A673 (cell line): Measurements from ENCODE around the gene NDC80. TPM values are rescaled to one million over a fixed set of nuclear protein-coding genes. Genes with fewer than 3 reads are reported as not detected.

Experiments used
- BruUV-seq: library from RNA; stranded (reverse); fragments of 400-500 nt; replicated peaks from 2 replicates; lab custom pipeline; 2021; lab: Mats Ljungman, UMichigan
- CTCF ChIA-PET: fragments of 300-600 bp; sonication (Branson Sonifier 250); formaldehyde crosslinking; loops from one replicate; lab custom pipeline; 2022; ENCODE audit warnings: antibody characterized with exemption; lab: Charles Lee
- POLR2A ChIA-PET: fragments of 300-600 bp; sonication (Branson Sonifier 250); formaldehyde crosslinking; loops from one replicate; lab custom pipeline; 2022; ENCODE audit warnings: antibody characterized with exemption; ENCODE audit not compliant: low non-redundant PET; lab: Charles Lee
- DNase-seq: peaks from one replicate; pipeline ENCODE4 v3.0.0-alpha.2; 2015; ENCODE audit warnings: low spot score
- H3K27ac ChIP-seq: fragments of 200-600 bp; sonication (generic); 2 replicates; pipeline ENCODE4 v1.5.1; 2016; ENCODE audit warnings: mixed run types, low read depth, mild to moderate bottlenecking, mixed read lengths, antibody characterized with exemption, low read length; ENCODE audit not compliant: poor library complexity, severe bottlenecking
- H3K27me3 ChIP-seq: fragments of 200-600 bp; sonication (generic); replicated peaks from 2 replicates; pipeline ENCODE4 v1.6.1; 2017; ENCODE audit warnings: mixed run types, low read depth, mild to moderate bottlenecking, mixed read lengths, antibody characterized with exemption, low read length; ENCODE audit not compliant: insufficient read depth, poor library complexity
- H3K36me3 ChIP-seq: fragments of 200-600 bp; sonication (generic); 2 replicates; pipeline ENCODE4 v1.6.1; 2016; ENCODE audit warnings: mixed run types, mild to moderate bottlenecking, mixed read lengths, antibody characterized with exemption, low read length; ENCODE audit not compliant: insufficient read depth, poor library complexity, severe bottlenecking
- H3K4me1 ChIP-seq: fragments of 200-600 bp; sonication (generic); 2 replicates; pipeline ENCODE4 v1.6.1; 2017; ENCODE audit warnings: mixed run types, mild to moderate bottlenecking, mixed read lengths, antibody characterized with exemption, low read length; ENCODE audit not compliant: insufficient read depth, poor library complexity, severe bottlenecking
- H3K4me3 ChIP-seq: fragments of 200-600 bp; sonication (generic); 2 replicates; pipeline ENCODE4 v1.5.1; 2016; ENCODE audit warnings: low read depth, mixed run types, mild to moderate bottlenecking, mixed read lengths, low read length; ENCODE audit not compliant: poor library complexity, severe bottlenecking
- H3K9me3 ChIP-seq: fragments of 200-600 bp; sonication (generic); 2 replicates; pipeline ENCODE4 v1.6.1; 2016; ENCODE audit warnings: mixed run types, low read depth, mild to moderate bottlenecking, mixed read lengths, antibody characterized with exemption, low read length; ENCODE audit not compliant: poor library complexity, severe bottlenecking
- EZH2 ChIP-seq: fragments of 200-600 bp; sonication (generic); IDR thresholded peaks from 2 replicates; pipeline ENCODE4 v1.6.1; 2017; ENCODE audit warnings: borderline replicate concordance, low read depth, mild to moderate bottlenecking, mixed read lengths, antibody characterized with exemption, low read length; ENCODE audit not compliant: poor library complexity, severe bottlenecking
- intact Hi-C: fragments of 100-400 bp; cut with micrococcal nuclease; formaldehyde crosslinking; loops from one replicate; pipeline ENCODE4 v1.10.0; 2022; ENCODE audit not compliant: unreplicated experiment
- total RNA-seq: library from RNA; stranded (reverse); gene quantifications from 2 replicates; pipeline ENCODE4 v1.2.3, GENCODE V29; 2021
- TF ChIP-seq, protein P1 (sequence below): fragments of 300-800, 200-600 bp; sonication (generic); conservative IDR thresholded peaks from 2 replicates; pipeline ENCODE4 v1.5.1; 2017; ENCODE audit warnings: low read depth, mild to moderate bottlenecking, antibody characterized with exemption, low read length, moderate library complexity, mixed read lengths

Gene NDC80
- total RNA-seq, 1 experiment from 2014 or later: 72.6 TPM

DNA sequence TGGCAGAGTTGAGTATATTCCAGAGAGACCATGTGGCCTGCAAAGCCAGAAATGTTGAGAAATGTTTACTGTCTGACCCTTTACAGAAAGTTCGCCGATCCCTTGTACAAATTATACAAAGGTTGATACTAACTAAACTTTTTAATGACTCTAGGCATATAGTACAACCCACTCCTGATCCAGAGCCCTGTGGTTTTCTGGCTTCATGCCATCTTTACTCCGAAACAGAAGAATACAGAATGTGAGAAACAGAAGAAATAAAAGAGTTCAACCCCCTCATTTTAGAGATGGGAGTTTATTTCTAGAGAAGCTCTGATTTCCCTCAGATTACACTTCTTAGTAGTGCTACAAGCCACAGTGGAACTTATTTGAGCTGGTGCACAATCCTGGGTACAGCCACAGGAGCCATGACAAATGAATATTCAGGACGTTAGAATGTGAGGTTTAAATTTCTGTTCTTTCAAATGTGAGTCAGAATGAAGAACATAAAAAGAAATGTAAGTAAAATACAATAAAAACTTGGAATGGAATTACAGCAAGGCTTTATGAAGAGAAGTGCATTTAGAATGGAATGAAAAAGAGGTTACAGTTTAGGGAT is 46.1 kb downstream of the NDC80 start:
- Histone ChIP-seq H3K27ac (no peak overlapping the region), H3K9me3 (no peaks in the 10 kb centered on the region), H3K4me3 (no peak overlapping the region), H3K4me1 (no peaks in the 10 kb centered on the region), H3K36me3 (peaks cover 38% of the 10 kb centered on the region), H3K27me3 (no peaks in the 10 kb centered on the region)
- intact Hi-C loops: no loop called here
- no TSS peak for BruUV-seq
- no peak for TF ChIP-seq EZH2
- TF ChIP-seq, protein P1, sequence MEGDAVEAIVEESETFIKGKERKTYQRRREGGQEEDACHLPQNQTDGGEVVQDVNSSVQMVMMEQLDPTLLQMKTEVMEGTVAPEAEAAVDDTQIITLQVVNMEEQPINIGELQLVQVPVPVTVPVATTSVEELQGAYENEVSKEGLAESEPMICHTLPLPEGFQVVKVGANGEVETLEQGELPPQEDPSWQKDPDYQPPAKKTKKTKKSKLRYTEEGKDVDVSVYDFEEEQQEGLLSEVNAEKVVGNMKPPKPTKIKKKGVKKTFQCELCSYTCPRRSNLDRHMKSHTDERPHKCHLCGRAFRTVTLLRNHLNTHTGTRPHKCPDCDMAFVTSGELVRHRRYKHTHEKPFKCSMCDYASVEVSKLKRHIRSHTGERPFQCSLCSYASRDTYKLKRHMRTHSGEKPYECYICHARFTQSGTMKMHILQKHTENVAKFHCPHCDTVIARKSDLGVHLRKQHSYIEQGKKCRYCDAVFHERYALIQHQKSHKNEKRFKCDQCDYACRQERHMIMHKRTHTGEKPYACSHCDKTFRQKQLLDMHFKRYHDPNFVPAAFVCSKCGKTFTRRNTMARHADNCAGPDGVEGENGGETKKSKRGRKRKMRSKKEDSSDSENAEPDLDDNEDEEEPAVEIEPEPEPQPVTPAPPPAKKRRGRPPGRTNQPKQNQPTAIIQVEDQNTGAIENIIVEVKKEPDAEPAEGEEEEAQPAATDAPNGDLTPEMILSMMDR: no peak
- CTCF ChIA-PET: no interaction called here
- DNase-seq: no peak
- POLR2A ChIA-PET: no interaction called here

GRCh38 chr18:2618009-2618408 is 46.7 kb downstream of the NDC80 start:
- no peak for DNase-seq
- no TSS peak for BruUV-seq
- POLR2A ChIA-PET: no interaction called here

GRCh38 chr18:2625217-2625616 is 53.9 kb downstream of the NDC80 start:
- no peaks in the 10 kb centered on the region for H3K36me3 ChIP-seq
- ChIA-PET CTCF (no interaction called here), POLR2A (no interaction called here)
- H3K27ac ChIP-seq: no peak overlapping the region
- no peaks in the 10 kb centered on the region for H3K27me3 ChIP-seq
- DNase-seq: no peak
- H3K4me1 ChIP-seq: no peaks in the 10 kb centered on the region
- H3K4me3 ChIP-seq: no peak overlapping the region
- no peaks in the 10 kb centered on the region for H3K9me3 ChIP-seq
- BruUV-seq: no TSS peak
- intact Hi-C loops: no loop called here
- TF ChIP-seq, protein P1: no peak
- TF ChIP-seq EZH2: no peak

More at GRCh38 chr18:2618009-2618408, 46.7 kb downstream of the NDC80 start:
- H3K9me3 ChIP-seq: no peaks in the 10 kb centered on the region
- H3K27me3 ChIP-seq: no peaks in the 10 kb centered on the region
- no peak overlapping the region for H3K27ac ChIP-seq
- no peak overlapping the region for H3K4me3 ChIP-seq
- CTCF ChIA-PET: no interaction called here
- TF ChIP-seq, protein P1: no peak
- TF ChIP-seq EZH2: no peak
- intact Hi-C loops: no loop called here
- H3K4me1 ChIP-seq: no peaks in the 10 kb centered on the region
- peaks cover 33% of the 10 kb centered on the region for H3K36me3 ChIP-seq
